Measurements from ENCODE around the gene KLF5. TPM values are rescaled to one million over a fixed set of nuclear protein-coding genes. Genes with fewer than 3 reads are reported as not detected.
A peak's percentile ranks its signal among the peaks of the same experiment; 100 is the strongest.

KLF5 gene
- total RNA-seq, 4 donors from 2014 or later: 3.6 to 32.3 (median 9.6) TPM

DNA sequence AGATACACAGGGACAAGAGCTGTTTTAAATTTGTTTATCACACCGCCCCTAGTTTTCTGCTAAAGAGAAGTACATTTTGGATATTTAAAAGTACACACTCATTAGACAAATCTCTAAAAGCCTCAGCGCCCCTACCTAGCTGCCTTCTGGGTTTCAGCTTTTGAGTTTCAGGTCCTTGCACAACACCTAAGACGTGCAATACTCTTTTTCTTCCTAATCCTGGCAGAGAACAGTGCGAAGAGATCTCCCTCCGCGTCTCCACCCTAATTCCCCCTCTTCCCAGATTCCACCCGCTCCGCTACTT is 421 bp upstream of the KLF5 start:
- DNase-seq (ENCODE audit: low spot score): no peak
- no peak for ATAC-seq (ENCODE audit: low FRiP score)
- TF ChIP-seq, protein P1, sequence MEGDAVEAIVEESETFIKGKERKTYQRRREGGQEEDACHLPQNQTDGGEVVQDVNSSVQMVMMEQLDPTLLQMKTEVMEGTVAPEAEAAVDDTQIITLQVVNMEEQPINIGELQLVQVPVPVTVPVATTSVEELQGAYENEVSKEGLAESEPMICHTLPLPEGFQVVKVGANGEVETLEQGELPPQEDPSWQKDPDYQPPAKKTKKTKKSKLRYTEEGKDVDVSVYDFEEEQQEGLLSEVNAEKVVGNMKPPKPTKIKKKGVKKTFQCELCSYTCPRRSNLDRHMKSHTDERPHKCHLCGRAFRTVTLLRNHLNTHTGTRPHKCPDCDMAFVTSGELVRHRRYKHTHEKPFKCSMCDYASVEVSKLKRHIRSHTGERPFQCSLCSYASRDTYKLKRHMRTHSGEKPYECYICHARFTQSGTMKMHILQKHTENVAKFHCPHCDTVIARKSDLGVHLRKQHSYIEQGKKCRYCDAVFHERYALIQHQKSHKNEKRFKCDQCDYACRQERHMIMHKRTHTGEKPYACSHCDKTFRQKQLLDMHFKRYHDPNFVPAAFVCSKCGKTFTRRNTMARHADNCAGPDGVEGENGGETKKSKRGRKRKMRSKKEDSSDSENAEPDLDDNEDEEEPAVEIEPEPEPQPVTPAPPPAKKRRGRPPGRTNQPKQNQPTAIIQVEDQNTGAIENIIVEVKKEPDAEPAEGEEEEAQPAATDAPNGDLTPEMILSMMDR (IDR thresholded peaks at IDR 0.05): no peak

DNA sequence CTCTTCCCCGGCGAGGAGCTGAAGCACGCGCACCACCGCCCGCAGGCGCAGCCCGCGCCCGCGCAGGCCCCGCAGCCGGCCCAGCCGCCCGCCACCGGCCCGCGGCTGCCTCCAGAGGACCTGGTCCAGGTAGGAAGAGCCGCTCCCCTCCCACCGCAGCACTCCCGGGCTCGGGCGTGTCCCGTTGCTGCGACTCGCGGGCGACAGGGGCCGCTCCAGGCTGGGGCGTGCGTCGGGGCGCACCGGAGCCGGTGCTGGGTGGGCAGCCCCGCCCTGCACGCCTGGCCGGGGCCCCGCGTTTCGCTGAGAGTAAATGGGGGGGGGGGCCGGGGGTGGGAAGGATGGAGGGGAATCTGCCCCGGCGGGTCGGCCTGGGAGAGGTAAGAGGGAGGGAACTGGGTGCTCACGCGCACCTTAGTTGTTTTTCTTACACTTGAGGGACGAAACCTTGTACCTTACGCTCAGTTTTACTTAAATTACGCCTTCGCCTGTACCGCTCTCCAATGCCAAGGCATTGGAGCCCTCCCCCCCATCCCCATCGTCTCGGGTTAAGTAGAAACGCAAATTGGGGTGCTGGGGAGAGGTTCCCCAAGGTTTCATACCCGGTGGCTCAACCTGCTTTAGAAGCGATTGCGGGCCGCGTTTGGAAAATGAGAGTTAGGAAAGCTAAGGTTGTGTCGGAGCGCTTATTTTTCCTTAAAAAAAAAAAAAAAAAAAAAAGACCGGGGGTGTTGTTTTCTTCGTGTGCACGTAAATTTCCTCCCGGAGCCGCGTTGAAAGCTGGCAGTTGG is 850 bp downstream of the KLF5 start:
- TF ChIP-seq, protein P1 (IDR thresholded peaks at IDR 0.05): no peak
- DNase-seq (ENCODE audit: low spot score) (no peak), ATAC-seq (ENCODE audit: low FRiP score) (peak; percentile 2)

DNA sequence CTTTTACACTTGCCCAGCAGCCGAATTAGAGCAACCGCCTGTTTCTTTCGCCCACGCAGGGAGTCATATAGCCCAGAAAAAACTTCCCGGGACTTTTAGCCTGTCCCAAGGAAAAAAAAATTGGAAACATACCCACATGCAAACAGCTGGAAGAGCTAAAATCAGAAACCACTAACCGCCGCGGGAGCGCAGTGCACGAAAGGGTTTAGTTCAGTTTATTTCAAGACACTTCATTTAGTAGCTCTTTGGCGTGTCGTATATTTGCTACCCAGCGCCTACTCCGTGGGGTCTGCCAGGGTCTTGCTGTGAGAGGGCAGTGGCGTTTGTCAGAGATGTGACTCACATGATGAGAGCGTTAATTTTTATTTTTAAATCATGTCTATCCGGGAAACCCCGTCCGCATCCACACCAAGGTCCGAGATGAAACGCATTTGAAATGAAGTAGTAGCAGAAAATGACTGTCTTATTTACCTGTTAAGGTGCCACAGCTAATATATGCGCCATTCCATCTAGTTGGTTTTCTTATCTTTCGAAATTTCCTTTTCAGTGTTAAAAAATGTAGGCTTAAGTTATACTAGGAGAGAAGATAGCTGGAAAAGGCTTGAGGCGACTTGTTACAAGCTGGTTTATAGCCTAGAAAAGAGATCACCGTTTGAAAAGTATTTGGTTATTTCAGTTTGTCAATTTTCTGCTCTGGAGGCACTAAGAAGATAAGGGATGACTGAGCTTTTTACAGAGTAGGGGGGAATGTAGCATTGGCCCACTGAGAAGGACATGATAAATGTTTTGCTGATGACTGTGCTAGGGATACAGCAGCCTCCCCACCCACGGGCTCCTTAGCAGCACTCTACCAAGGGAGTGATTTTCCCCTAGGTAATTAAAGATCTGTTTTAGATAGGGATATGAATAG is 1.7 kb downstream of the KLF5 start:
- TF ChIP-seq, protein P1 (IDR thresholded peaks at IDR 0.05): no peak
- ATAC-seq (ENCODE audit: low FRiP score) (peak; percentile 46), DNase-seq (ENCODE audit: low spot score) (no peak)

DNA sequence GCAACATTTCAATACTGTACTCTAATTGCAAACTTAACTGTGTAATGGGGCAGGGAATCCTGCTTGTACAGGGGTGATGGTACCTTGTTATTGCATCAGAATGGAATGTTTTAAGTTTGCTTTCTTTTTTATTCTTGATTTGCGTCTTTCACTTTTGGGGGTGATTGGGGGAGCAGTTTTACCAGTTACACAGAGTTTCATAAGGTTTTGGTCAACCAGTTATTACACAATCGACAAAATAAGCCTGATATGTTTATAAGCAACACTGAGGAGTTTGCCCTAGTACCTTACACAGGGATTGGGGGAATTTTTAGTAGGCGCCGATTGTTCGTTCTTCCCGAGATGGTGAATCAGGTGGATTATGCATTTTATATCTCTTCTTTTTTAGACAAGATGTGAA is 2.7 kb downstream of the KLF5 start:
- ATAC-seq (ENCODE audit: low FRiP score) (no peak), DNase-seq (ENCODE audit: low spot score) (no peak)
- TF ChIP-seq, protein P1 (IDR thresholded peaks at IDR 0.05): no peak

DNA sequence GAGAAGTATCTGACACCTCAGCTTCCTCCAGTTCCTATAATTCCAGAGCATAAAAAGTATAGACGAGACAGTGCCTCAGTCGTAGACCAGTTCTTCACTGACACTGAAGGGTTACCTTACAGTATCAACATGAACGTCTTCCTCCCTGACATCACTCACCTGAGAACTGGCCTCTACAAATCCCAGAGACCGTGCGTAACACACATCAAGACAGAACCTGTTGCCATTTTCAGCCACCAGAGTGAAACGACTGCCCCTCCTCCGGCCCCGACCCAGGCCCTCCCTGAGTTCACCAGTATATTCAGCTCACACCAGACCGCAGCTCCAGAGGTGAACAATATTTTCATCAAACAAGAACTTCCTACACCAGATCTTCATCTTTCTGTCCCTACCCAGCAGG is 3.1 kb downstream of the KLF5 start:
- TF ChIP-seq, protein P1 (IDR thresholded peaks at IDR 0.05): no peak
- no peak for ATAC-seq (ENCODE audit: low FRiP score)
- no peak for DNase-seq (ENCODE audit: low spot score)

DNA sequence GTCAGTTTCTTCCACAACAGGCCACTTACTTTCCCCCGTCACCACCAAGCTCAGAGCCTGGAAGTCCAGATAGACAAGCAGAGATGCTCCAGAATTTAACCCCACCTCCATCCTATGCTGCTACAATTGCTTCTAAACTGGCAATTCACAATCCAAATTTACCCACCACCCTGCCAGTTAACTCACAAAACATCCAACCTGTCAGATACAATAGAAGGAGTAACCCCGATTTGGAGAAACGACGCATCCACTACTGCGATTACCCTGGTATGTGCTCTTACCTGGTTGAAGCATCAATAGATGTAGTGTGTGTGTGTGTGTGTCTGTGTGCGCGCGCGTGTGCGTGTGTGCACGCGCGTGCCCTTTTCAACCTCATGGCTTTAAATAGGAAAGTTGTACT is 3.7 kb downstream of the KLF5 start:
- TF ChIP-seq, protein P1 (IDR thresholded peaks at IDR 0.05): no peak
- ATAC-seq (ENCODE audit: low FRiP score) (no peak), DNase-seq (ENCODE audit: low spot score) (no peak)

All from omental fat pad (tissue), 4 donors.